Neural progenitor cell (in vitro differentiated cells): Measurements from ENCODE around the gene GAL3ST2. TPM values are rescaled to one million over a fixed set of nuclear protein-coding genes. Genes with fewer than 3 reads are reported as not detected.
"Not testable (repeated sequence)": the region's sequence is repeated elsewhere in the genome, so short reads cannot be mapped to it uniquely, and the experiment has no call there.

Experiments
- DNase-seq: peaks from one replicate; pipeline ENCODE4 v3.0.0-alpha.2; 2016; ENCODE audit warnings: low spot score
- H2AFZ ChIP-seq: fragments of 200-600 bp; sonication (generic); replicated peaks from 2 replicates; pipeline ENCODE4 v1.6.1; 2016; ENCODE audit warnings: antibody characterized with exemption
- H3F3A ChIP-seq: fragments of 200-600 bp; sonication (generic); 2 replicates; pipeline ENCODE4 v1.6.1; 2016; ENCODE audit warnings: antibody characterized with exemption, low read depth
- H3K27ac ChIP-seq: fragments of 200-600 bp; sonication (generic); 2 replicates; pipeline ENCODE4 v1.5.1; 2016; ENCODE audit warnings: mild to moderate bottlenecking
- H3K27me3 ChIP-seq: fragments of 200-600 bp; sonication (generic); 2 replicates; pipeline ENCODE4 v1.6.1; 2016; ENCODE audit warnings: mild to moderate bottlenecking, moderate library complexity
- H3K36me3 ChIP-seq: fragments of 200-600 bp; sonication (generic); 2 replicates; pipeline ENCODE4 v1.5.1; 2016
- H3K4me1 ChIP-seq: fragments of 200-600 bp; sonication (generic); 2 replicates; pipeline ENCODE4 v1.6.1; 2016; ENCODE audit warnings: mixed run types
- H3K4me2 ChIP-seq: fragments of 200-600 bp; sonication (generic); 2 replicates; pipeline ENCODE4 v1.6.1; 2016
- H3K4me3 ChIP-seq: fragments of 200-600 bp; sonication (generic); 2 replicates; pipeline ENCODE4 v1.5.1; 2016
- H3K79me2 ChIP-seq: fragments of 200-600 bp; sonication (generic); 2 replicates; pipeline ENCODE4 v1.6.1; 2016; ENCODE audit warnings: low read depth
- H3K9ac ChIP-seq: fragments of 200-600 bp; sonication (generic); 2 replicates; pipeline ENCODE4 v1.6.1; 2016
- H3K9me3 ChIP-seq: fragments of 200-600 bp; sonication (generic); 2 replicates; pipeline ENCODE4 v1.5.1; 2016; ENCODE audit warnings: low read depth
- H4K20me1 ChIP-seq: fragments of 200-600 bp; sonication (generic); 2 replicates; pipeline ENCODE4 v1.6.1; 2016; ENCODE audit warnings: low read depth
- H3K27ac Mint-ChIP-seq: 3 replicates; pipeline ENCODE4 v1.8.0; 2021; ENCODE audit warnings: mixed read lengths
- H3K27me3 Mint-ChIP-seq: 2 replicates; pipeline ENCODE4 v1.8.0; 2022; ENCODE audit warnings: low read depth, mild to moderate bottlenecking, inconsistent platforms, moderate library complexity, mixed read lengths; ENCODE audit not compliant: insufficient read depth
- H3K36me3 Mint-ChIP-seq: 3 replicates; pipeline ENCODE4 v1.8.0; 2021; ENCODE audit warnings: mixed read lengths
- H3K4me1 Mint-ChIP-seq: 3 replicates; pipeline ENCODE4 v1.8.0; 2021; ENCODE audit warnings: mixed read lengths
- H3K4me3 Mint-ChIP-seq: 3 replicates; pipeline ENCODE4 v1.8.0; 2021; ENCODE audit warnings: mild to moderate bottlenecking, moderate library complexity, mixed read lengths
- H3K9me3 Mint-ChIP-seq: 3 replicates; pipeline ENCODE4 v1.8.0; 2020; ENCODE audit warnings: mixed read lengths
- CTCF ChIP-seq: fragments of 200-600 bp; sonication (generic); IDR thresholded peaks from 2 replicates; pipeline ENCODE4 v1.5.1; 2017; ENCODE audit warnings: antibody characterized with exemption, mild to moderate bottlenecking
- EZH2 ChIP-seq: fragments of 200-600 bp; sonication (generic); IDR thresholded peaks from 2 replicates; pipeline ENCODE4 v1.6.1; 2017; ENCODE audit warnings: antibody characterized with exemption, mild to moderate bottlenecking, moderate library complexity
- EZH2phosphoT487 ChIP-seq: fragments of 200-600 bp; sonication (generic); IDR thresholded peaks from 2 replicates; pipeline ENCODE4 v1.6.1; 2017; ENCODE audit warnings: antibody characterized with exemption
- total RNA-seq: library from RNA; depleted of rRNA; stranded (reverse); fragments of >200 nt; gene quantifications from 2 replicates; pipeline ENCODE4 v1.2.3, GENCODE V29; 2015; ENCODE audit warnings: low replicate concordance

GAL3ST2 gene
- total RNA-seq, 1 donor from 2014 or later = not detected

- Histone ChIP-seq H2AFZ (no peak overlapping the region), H3F3A (peaks cover 4% of the 10 kb centered on the region), H3K4me2 (no peak overlapping the region), H3K9ac (no peak overlapping the region), H3K36me3 (no peaks in the 10 kb centered on the region), H3K9me3 (peaks cover 14% of the 10 kb centered on the region), H3K4me3 (no peak overlapping the region), H3K27ac (no peak overlapping the region), H3K27me3 (no peaks in the 10 kb centered on the region), H3K79me2 (no peaks in the 10 kb centered on the region), H4K20me1 (no peaks in the 10 kb centered on the region), H3K4me1 (peaks cover 18% of the 10 kb centered on the region)
- H3K4me3 Mint-ChIP-seq = no peak overlapping the region
- no peak for DNase-seq
- H3K27me3 Mint-ChIP-seq = peaks cover 11% of the 10 kb centered on the region
- TF ChIP-seq EZH2phosphoT487 = no peak
- no peak for TF ChIP-seq EZH2
- TF ChIP-seq CTCF = no peak
- H3K36me3 Mint-ChIP-seq = no peaks in the 10 kb centered on the region
- H3K9me3 Mint-ChIP-seq = peaks cover 9% of the 10 kb centered on the region
- no peak overlapping the region for H3K27ac Mint-ChIP-seq
- peaks cover 14% of the 10 kb centered on the region for H3K4me1 Mint-ChIP-seq
Measured at GRCh38 chr2:241777170-241777685, 606 bp downstream of the GAL3ST2 start.

- Histone ChIP-seq H3K4me3 (no peak overlapping the region), H3K79me2 (no peaks in the 10 kb centered on the region), H3K27ac (no peak overlapping the region), H4K20me1 (no peaks in the 10 kb centered on the region), H3K9ac (no peak overlapping the region), H3K4me1 (peaks cover 11% of the 10 kb centered on the region), H2AFZ (peak overlapping the region; percentile 22), H3F3A (no peaks in the 10 kb centered on the region), H3K9me3 (peaks cover 15% of the 10 kb centered on the region), H3K4me2 (no peak overlapping the region), H3K36me3 (no peaks in the 10 kb centered on the region), H3K27me3 (no peaks in the 10 kb centered on the region)
- DNase-seq = no peak
- Mint-ChIP-seq H3K27ac (peak overlapping the region; percentile 69), H3K36me3 (no peaks in the 10 kb centered on the region), H3K27me3 (peaks cover 11% of the 10 kb centered on the region), H3K4me3 (no peak overlapping the region), H3K9me3 (peaks cover 11% of the 10 kb centered on the region), H3K4me1 (peaks cover 7% of the 10 kb centered on the region)
- no peak for TF ChIP-seq EZH2phosphoT487
- no peak for TF ChIP-seq EZH2
- no peak for TF ChIP-seq CTCF
Measured at GRCh38 chr2:241777686-241778627, 1.3 kb downstream of the GAL3ST2 start.

GRCh38 chr2:241780939-241781569 lies 4.4 kb downstream of the GAL3ST2 start:
- H3K9me3 ChIP-seq = peaks cover 15% of the 10 kb centered on the region
- TF ChIP-seq EZH2phosphoT487 = no peak
- TF ChIP-seq EZH2 = no peak
- no peak for TF ChIP-seq CTCF

GRCh38 chr2:241782053-241782452 lies 5.4 kb downstream of the GAL3ST2 start:
- not testable (repeated sequence) for H4K20me1 ChIP-seq, DNase-seq, H3K4me1 Mint-ChIP-seq, H3K27me3 Mint-ChIP-seq, H3K27ac ChIP-seq, H3K4me3 ChIP-seq, H3K36me3 ChIP-seq, H3K79me2 ChIP-seq, H3K27me3 ChIP-seq, H3F3A ChIP-seq, H3K4me2 ChIP-seq, H3K36me3 Mint-ChIP-seq, H3K4me1 ChIP-seq, H3K27ac Mint-ChIP-seq, H2AFZ ChIP-seq, H3K9ac ChIP-seq, H3K4me3 Mint-ChIP-seq
- H3K9me3 ChIP-seq = peaks cover 15% of the 10 kb centered on the region
- H3K9me3 Mint-ChIP-seq = peaks cover 24% of the 10 kb centered on the region

More at GRCh38 chr2:241780939-241781569, 4.4 kb downstream of the GAL3ST2 start:
- Mint-ChIP-seq H3K36me3 (no peaks in the 10 kb centered on the region), H3K27me3 (peaks cover 3% of the 10 kb centered on the region), H3K27ac (no peak overlapping the region), H3K4me1 (peaks cover 5% of the 10 kb centered on the region), H3K9me3 (peaks cover 16% of the 10 kb centered on the region), H3K4me3 (no peak overlapping the region)
- H3K27me3 ChIP-seq = no peaks in the 10 kb centered on the region
- no peaks in the 10 kb centered on the region for H3K79me2 ChIP-seq
- no peaks in the 10 kb centered on the region for H4K20me1 ChIP-seq
- no peak overlapping the region for H3K27ac ChIP-seq
- no peak overlapping the region for H2AFZ ChIP-seq
- no peaks in the 10 kb centered on the region for H3K36me3 ChIP-seq
- no peak overlapping the region for H3K9ac ChIP-seq
- H3K4me2 ChIP-seq = no peak overlapping the region
- no peaks in the 10 kb centered on the region for H3F3A ChIP-seq
- H3K4me3 ChIP-seq = no peak overlapping the region
- DNase-seq = no peak
- peaks cover 10% of the 10 kb centered on the region for H3K4me1 ChIP-seq
